ENCODE data around the gene SCARB1. TPM values are rescaled to one million over a fixed set of nuclear protein-coding genes. Genes with fewer than 3 reads are reported as not detected.

SCARB1 gene
- total and polyA plus RNA-seq, 2 experiments from 2014 or later = 50.4 to 90.0 TPM

DNA sequence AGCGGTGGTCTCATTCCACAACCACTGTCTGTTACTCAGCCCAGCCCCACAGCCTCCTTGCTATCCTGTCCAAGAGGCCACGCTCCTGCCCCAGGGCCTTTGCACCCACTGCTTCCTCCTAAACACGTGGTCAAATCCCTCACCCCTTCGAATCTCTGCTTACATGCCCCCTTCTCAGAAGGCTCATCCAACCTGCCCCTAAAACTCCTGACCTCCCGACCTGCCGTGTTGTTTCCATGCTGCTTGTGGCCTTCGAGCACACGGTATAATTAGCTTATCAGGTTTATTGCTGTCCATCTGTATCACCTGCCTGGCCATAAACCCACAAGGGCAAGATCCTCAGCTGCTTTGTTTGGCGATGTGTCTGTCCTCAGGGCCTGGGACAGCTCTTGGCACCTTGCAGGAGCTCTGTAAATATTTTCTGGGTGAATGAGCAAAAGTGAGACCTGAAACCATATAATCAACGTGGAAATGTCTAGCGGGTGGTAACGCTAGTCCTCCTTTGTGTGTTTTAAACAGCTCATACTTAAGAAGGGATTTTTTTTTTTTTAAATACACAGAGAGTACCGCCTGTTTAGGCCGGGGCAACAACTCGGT lies 36.0 kb downstream of the SCARB1 start:
- peak; percentile 58 for DNase-seq (ENCODE audit: low spot score)
- Histone ChIP-seq H3K9me2 (replicated peaks; ENCODE audit: insufficient read depth) (no peaks in the 10 kb centered on the region), H3K4me2 (peak overlapping the region; percentile 49), H3K4me1 (ENCODE audit: insufficient read depth) (peaks cover 26% of the 10 kb centered on the region), H3K9me3 (ENCODE audit: low read depth) (no peaks in the 10 kb centered on the region), H4K20me1 (ENCODE audit: insufficient read depth, poor library complexity, severe bottlenecking) (no peaks in the 10 kb centered on the region), H3K4me3 (no peak overlapping the region), H3K79me2 (peaks cover 42% of the 10 kb centered on the region), H2AFZ (no peak overlapping the region), H3K27ac (peak overlapping the region; percentile 93), H3K27me3 (no peaks in the 10 kb centered on the region), H3K36me3 (replicated peaks; ENCODE audit: insufficient read depth, low read depth) (no peaks in the 10 kb centered on the region)
- WGBS (ENCODE audit: low lambda C conversion rate, missing lambda C conversion rate) = 58% methylated on average over 15 of the region's 15 CpGs
- TF ChIP-seq EZH2 (IDR thresholded peaks at IDR 0.05; ENCODE audit: borderline replicate concordance) (no peak), EZH2phosphoT487 (IDR thresholded peaks at IDR 0.05; ENCODE audit: low read depth, severe bottlenecking, unreplicated experiment) (no peak)
- TF ChIP-seq, protein P1, sequence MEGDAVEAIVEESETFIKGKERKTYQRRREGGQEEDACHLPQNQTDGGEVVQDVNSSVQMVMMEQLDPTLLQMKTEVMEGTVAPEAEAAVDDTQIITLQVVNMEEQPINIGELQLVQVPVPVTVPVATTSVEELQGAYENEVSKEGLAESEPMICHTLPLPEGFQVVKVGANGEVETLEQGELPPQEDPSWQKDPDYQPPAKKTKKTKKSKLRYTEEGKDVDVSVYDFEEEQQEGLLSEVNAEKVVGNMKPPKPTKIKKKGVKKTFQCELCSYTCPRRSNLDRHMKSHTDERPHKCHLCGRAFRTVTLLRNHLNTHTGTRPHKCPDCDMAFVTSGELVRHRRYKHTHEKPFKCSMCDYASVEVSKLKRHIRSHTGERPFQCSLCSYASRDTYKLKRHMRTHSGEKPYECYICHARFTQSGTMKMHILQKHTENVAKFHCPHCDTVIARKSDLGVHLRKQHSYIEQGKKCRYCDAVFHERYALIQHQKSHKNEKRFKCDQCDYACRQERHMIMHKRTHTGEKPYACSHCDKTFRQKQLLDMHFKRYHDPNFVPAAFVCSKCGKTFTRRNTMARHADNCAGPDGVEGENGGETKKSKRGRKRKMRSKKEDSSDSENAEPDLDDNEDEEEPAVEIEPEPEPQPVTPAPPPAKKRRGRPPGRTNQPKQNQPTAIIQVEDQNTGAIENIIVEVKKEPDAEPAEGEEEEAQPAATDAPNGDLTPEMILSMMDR (IDR thresholded peaks at IDR 0.05; ENCODE audit: poor library complexity) = no peak

DNA sequence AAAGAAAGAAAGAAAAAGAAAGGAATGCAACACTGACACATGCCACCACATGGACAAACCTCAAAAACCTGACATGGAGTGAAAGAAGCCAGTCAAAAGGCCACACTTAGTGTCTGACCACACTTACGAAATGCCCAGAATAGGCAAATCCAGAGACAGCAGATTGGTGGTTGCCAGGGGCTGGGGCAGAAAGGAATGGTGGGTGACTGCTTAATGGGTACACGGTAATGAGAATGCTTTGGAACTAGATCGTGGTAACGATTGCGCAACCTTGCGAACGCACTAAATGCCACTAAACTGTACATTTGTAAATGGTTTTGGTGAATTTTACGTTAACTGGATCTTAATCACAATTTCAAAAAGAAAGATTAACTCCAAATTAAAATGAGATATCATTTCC lies 39.5 kb downstream of the SCARB1 start:
- no peak for TF ChIP-seq EZH2phosphoT487 (IDR thresholded peaks at IDR 0.05; ENCODE audit: low read depth, severe bottlenecking, unreplicated experiment)
- TF ChIP-seq, protein P1 (IDR thresholded peaks at IDR 0.05; ENCODE audit: poor library complexity) = no peak
- no peak for TF ChIP-seq EZH2 (IDR thresholded peaks at IDR 0.05; ENCODE audit: borderline replicate concordance)
- H3K9me2 ChIP-seq (replicated peaks; ENCODE audit: insufficient read depth) = no peaks in the 10 kb centered on the region
- H3K27me3 ChIP-seq = no peaks in the 10 kb centered on the region
- 93% methylated on average over 8 of the region's 8 CpGs for WGBS (ENCODE audit: low lambda C conversion rate, missing lambda C conversion rate)
- DNase-seq (ENCODE audit: low spot score) = no peak
- no peak overlapping the region for H3K4me3 ChIP-seq
- no peak overlapping the region for H2AFZ ChIP-seq
- H3K79me2 ChIP-seq = peaks cover 32% of the 10 kb centered on the region
- H3K27ac ChIP-seq = no peak overlapping the region
- no peak overlapping the region for H3K4me2 ChIP-seq
- H3K36me3 ChIP-seq (replicated peaks; ENCODE audit: insufficient read depth, low read depth) = no peaks in the 10 kb centered on the region
- no peaks in the 10 kb centered on the region for H4K20me1 ChIP-seq (ENCODE audit: insufficient read depth, poor library complexity, severe bottlenecking)
- H3K4me1 ChIP-seq (ENCODE audit: insufficient read depth) = peaks cover 25% of the 10 kb centered on the region
- no peaks in the 10 kb centered on the region for H3K9me3 ChIP-seq (ENCODE audit: low read depth)

DNA sequence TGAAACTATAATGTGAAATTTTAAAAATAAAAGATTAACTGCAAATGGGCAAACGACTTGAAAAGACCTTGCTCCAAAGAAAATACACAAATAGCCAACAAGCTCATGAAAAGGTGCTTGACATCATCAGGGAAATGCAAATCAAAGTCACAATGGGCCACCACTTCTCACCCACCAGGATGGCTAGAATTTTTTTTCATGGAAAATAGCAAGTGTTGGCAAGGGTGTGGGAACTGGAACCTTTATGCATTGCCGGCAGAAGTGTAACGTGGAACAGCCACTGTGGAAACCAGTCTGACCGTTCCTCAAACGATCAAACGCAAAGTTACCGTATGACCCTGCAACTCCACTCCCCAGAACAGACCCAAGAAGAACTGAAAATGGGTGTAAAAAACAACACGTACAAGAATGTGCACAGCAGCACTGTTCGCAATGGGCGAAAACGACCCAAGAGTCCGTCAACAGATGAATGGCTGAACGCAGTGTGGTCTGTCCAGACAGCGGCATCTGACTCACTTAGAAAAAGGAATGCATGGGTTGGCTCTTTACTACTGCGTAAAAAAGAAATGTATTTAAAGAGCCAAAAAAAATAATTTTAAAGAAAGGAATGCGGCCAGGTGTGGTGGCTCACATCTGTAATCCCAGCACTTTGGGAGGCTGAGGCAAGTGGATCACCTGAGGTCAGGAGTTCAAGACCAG lies 40.2 kb downstream of the SCARB1 start:
- H3K27me3 ChIP-seq = no peaks in the 10 kb centered on the region
- H3K79me2 ChIP-seq = peaks cover 32% of the 10 kb centered on the region
- H3K4me3 ChIP-seq = no peak overlapping the region
- no peak overlapping the region for H2AFZ ChIP-seq
- no peaks in the 10 kb centered on the region for H3K36me3 ChIP-seq (replicated peaks; ENCODE audit: insufficient read depth, low read depth)
- H4K20me1 ChIP-seq (ENCODE audit: insufficient read depth, poor library complexity, severe bottlenecking) = no peaks in the 10 kb centered on the region
- no peak for DNase-seq (ENCODE audit: low spot score)
- TF ChIP-seq EZH2 (IDR thresholded peaks at IDR 0.05; ENCODE audit: borderline replicate concordance) = no peak
- TF ChIP-seq, protein P1 (IDR thresholded peaks at IDR 0.05; ENCODE audit: poor library complexity) = no peak
- TF ChIP-seq EZH2phosphoT487 (IDR thresholded peaks at IDR 0.05; ENCODE audit: low read depth, severe bottlenecking, unreplicated experiment) = no peak
- WGBS (ENCODE audit: low lambda C conversion rate, missing lambda C conversion rate) = 81% methylated on average over 16 of the region's 16 CpGs
- H3K9me3 ChIP-seq (ENCODE audit: low read depth) = no peaks in the 10 kb centered on the region
- no peaks in the 10 kb centered on the region for H3K9me2 ChIP-seq (replicated peaks; ENCODE audit: insufficient read depth)
- no peak overlapping the region for H3K4me2 ChIP-seq
- no peak overlapping the region for H3K27ac ChIP-seq
- H3K4me1 ChIP-seq (ENCODE audit: insufficient read depth) = peaks cover 17% of the 10 kb centered on the region
